ENCODE results near the gene PPP2R5C.

DNA sequence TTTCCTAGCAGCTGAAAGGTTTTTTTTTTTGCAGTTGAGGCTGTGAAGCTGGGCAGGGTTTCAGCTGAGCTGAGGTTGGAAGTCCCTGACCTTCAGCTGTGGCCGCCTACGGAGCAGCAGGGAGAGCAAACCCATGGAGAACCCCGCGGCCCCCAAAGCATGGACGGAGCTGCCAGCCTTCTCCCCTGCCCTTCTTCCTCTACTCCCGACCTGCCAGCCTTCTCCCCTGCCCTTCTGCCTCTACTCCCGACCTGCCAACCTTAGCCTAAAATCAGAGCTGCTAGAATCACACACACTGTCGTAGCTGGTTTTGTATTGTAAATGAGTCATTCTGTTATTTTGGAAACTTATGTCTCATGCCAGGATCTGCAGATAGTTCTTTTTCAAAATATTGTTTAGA lies 74.6 kb downstream of the PPP2R5C start:
- TF ChIP-seq, protein P1, sequence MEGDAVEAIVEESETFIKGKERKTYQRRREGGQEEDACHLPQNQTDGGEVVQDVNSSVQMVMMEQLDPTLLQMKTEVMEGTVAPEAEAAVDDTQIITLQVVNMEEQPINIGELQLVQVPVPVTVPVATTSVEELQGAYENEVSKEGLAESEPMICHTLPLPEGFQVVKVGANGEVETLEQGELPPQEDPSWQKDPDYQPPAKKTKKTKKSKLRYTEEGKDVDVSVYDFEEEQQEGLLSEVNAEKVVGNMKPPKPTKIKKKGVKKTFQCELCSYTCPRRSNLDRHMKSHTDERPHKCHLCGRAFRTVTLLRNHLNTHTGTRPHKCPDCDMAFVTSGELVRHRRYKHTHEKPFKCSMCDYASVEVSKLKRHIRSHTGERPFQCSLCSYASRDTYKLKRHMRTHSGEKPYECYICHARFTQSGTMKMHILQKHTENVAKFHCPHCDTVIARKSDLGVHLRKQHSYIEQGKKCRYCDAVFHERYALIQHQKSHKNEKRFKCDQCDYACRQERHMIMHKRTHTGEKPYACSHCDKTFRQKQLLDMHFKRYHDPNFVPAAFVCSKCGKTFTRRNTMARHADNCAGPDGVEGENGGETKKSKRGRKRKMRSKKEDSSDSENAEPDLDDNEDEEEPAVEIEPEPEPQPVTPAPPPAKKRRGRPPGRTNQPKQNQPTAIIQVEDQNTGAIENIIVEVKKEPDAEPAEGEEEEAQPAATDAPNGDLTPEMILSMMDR (IDR thresholded peaks at IDR 0.05), result no peak
- no peak for TF ChIP-seq EP300 (IDR thresholded peaks at IDR 0.05)

All from tibial nerve (tissue), 4 donors.